Measurements from ENCODE around the gene ATP6V0C. TPM values are rescaled to one million over a fixed set of nuclear protein-coding genes. Genes with fewer than 3 reads are reported as not detected.
A peak's percentile ranks its signal among the peaks of the same experiment; 100 is the strongest.
"Not testable (repeated sequence)": the region's sequence is repeated elsewhere in the genome, so short reads cannot be mapped to it uniquely, and the experiment has no call there.

The ATP6V0C gene
- total RNA-seq, 3 donors from 2014 or later: 27.5 to 70.2 (median 45.4) TPM

- H3K4me3 ChIP-seq; H3K36me3 ChIP-seq; intact Hi-C loops (cut with DNase I; ENCODE audit: low total_unique reads); H3K4me1 ChIP-seq; DNase-seq (ENCODE audit: low spot score in 2 of 2); H3K9me3 ChIP-seq; H3K27me3 ChIP-seq: not testable (repeated sequence)
- TF ChIP-seq CTCF (IDR thresholded peaks at IDR 0.05): peak in 2 of 3 donors; percentile 25 to 56
- H3K27ac ChIP-seq: peak overlapping the region; percentile 72 to 74
Measured at GRCh38 chr16:2551420-2551889, 37.7 kb downstream of the ATP6V0C start.

- H3K27me3 ChIP-seq; DNase-seq (ENCODE audit: low spot score in 2 of 2); H3K36me3 ChIP-seq; H3K27ac ChIP-seq; H3K9me3 ChIP-seq; intact Hi-C loops (cut with DNase I; ENCODE audit: low total_unique reads); H3K4me3 ChIP-seq; H3K4me1 ChIP-seq: not testable (repeated sequence)
Measured at GRCh38 chr16:2554709-2555425, 41.1 kb downstream of the ATP6V0C start.

GRCh38 chr16:2557150-2557549 is 43.4 kb downstream of the ATP6V0C start:
- H3K4me1 ChIP-seq; H3K9me3 ChIP-seq; intact Hi-C loops (cut with DNase I; ENCODE audit: low total_unique reads); H3K36me3 ChIP-seq; H3K27ac ChIP-seq; H3K27me3 ChIP-seq; DNase-seq (ENCODE audit: low spot score in 2 of 2); H3K4me3 ChIP-seq: not testable (repeated sequence)

GRCh38 chr16:2560131-2560797 is 46.5 kb downstream of the ATP6V0C start:
- intact Hi-C loops (cut with DNase I; ENCODE audit: low total_unique reads); H3K27me3 ChIP-seq; H3K27ac ChIP-seq; DNase-seq (ENCODE audit: low spot score in 2 of 2); H3K36me3 ChIP-seq; H3K9me3 ChIP-seq; H3K4me3 ChIP-seq; H3K4me1 ChIP-seq: not testable (repeated sequence)

- H3K36me3 ChIP-seq; H3K4me3 ChIP-seq; H3K27me3 ChIP-seq; H3K27ac ChIP-seq; H3K9me3 ChIP-seq; intact Hi-C loops (cut with DNase I; ENCODE audit: low total_unique reads); H3K4me1 ChIP-seq: not testable (repeated sequence)
- peak; percentile 50 to 81 for DNase-seq (ENCODE audit: low spot score in 2 of 2)
Measured at GRCh38 chr16:2560798-2561133, 47.0 kb downstream of the ATP6V0C start.

- H3K27ac ChIP-seq; H3K9me3 ChIP-seq; H3K4me1 ChIP-seq; H3K27me3 ChIP-seq; DNase-seq (ENCODE audit: low spot score in 2 of 2); intact Hi-C loops (cut with DNase I; ENCODE audit: low total_unique reads); H3K36me3 ChIP-seq; H3K4me3 ChIP-seq: not testable (repeated sequence)
Measured at GRCh38 chr16:2567506-2567905, 53.8 kb downstream of the ATP6V0C start.

GRCh38 chr16:2568573-2568972 is 54.8 kb downstream of the ATP6V0C start:
- intact Hi-C loops (cut with DNase I; ENCODE audit: low total_unique reads); H3K4me3 ChIP-seq; H3K36me3 ChIP-seq; DNase-seq (ENCODE audit: low spot score in 2 of 2); H3K4me1 ChIP-seq; H3K27me3 ChIP-seq; H3K9me3 ChIP-seq; H3K27ac ChIP-seq: not testable (repeated sequence)

Other genes with a start within 250 kb of the ATP6V0C start
- gene RNPS1, start 245.8 kb upstream of the ATP6V0C start, total RNA-seq: 100 to 1,000 TPM in 1 of 3 donors, 10 to 100 TPM in 2; 93.1 to 107 (median 97.5) TPM
- gene ABCA3, start 173.2 kb upstream of the ATP6V0C start, total RNA-seq: 1 to 10 TPM; 6.2 to 7.8 (median 6.3) TPM
- 1 to 10 TPM; 1.6 to 2.9 (median 2.7) TPM for gene CCNF, start 84.5 kb upstream of the ATP6V0C start, total RNA-seq
- 1 to 10 TPM in 1 of 3 donors, under 1 TPM in 1, not detected in 1; 0.98 to 1.0 TPM for gene TEDC2, start 53.8 kb upstream of the ATP6V0C start, total RNA-seq
- gene NTN3, start 42.7 kb upstream of the ATP6V0C start, total RNA-seq: not detected
- gene TBC1D24, start 38.8 kb upstream of the ATP6V0C start, total RNA-seq: 10 to 100 TPM in 2 of 3 donors, 1 to 10 TPM in 1; 8.8 to 22.0 (median 16.7) TPM
- gene AMDHD2, start 6.4 kb downstream of the ATP6V0C start, total RNA-seq: 10 to 100 TPM; 27.9 to 57.0 (median 28.2) TPM
- 1 to 10 TPM in 2 of 3 donors, not detected in 1; 2.3 to 2.6 TPM for gene CEMP1, start 17.5 kb downstream of the ATP6V0C start, total RNA-seq
- gene PDPK1, start 24.1 kb downstream of the ATP6V0C start, total RNA-seq: 10 to 100 TPM; 28.8 to 32.8 (median 29.4) TPM
- gene KCTD5, start 168.6 kb downstream of the ATP6V0C start, total RNA-seq: 10 to 100 TPM in 2 of 3 donors, 1 to 10 TPM in 1; 8.6 to 19.6 (median 18.4) TPM
- under 1 TPM in 1 of 3 donors, not detected in 2; 0.29 TPM for gene PRSS27, start 206.3 kb downstream of the ATP6V0C start, total RNA-seq
- 100 to 1,000 TPM; 229 to 416 (median 388) TPM for gene SRRM2, start 238.7 kb downstream of the ATP6V0C start, total RNA-seq

Measured in breast epithelium (tissue), 4 donors.